Cardiac fibroblast (primary cell): ENCODE measurements around the gene PSEN1.

Source experiments
- DNase-seq, 2 donors: peaks; one replicate each; pipeline versions ENCODE4 v3.0.0 to v3.0.0-alpha.2; 2010; ENCODE audit warnings: low read depth in 2 of 2
- H3K4me3 ChIP-seq, 2 donors: replicated peaks in 1 of 2; 1 replicate in 1 of 2; 2 replicates in 1 of 2; pipeline ENCODE4 v1.5.1; 2011; ENCODE audit warnings: low read depth in 2 of 2, low read length in 2 of 2, mild to moderate bottlenecking in 2 of 2, moderate library complexity in 1 of 2
- CTCF ChIP-seq: IDR thresholded peaks from one replicate; pipeline ENCODE4 v1.5.1; 2011; ENCODE audit warnings: low read depth, mild to moderate bottlenecking, low read length, inconsistent platforms

The PSEN1 gene

GRCh38 chr14:73255005-73255400 lies 118.7 kb downstream of the PSEN1 start:
- no peak overlapping the region for H3K4me3 ChIP-seq
- DNase-seq, result no peak
- no peak for TF ChIP-seq CTCF

- no peak for TF ChIP-seq CTCF
- DNase-seq, result no peak
- no peak overlapping the region for H3K4me3 ChIP-seq
These were observed 119.5 kb downstream of the PSEN1 start for GRCh38 chr14:73255693-73256225.

- H3K4me3 ChIP-seq, result no peak overlapping the region
- TF ChIP-seq CTCF, result no peak
- DNase-seq, result no peak
These were observed 121.8 kb downstream of the PSEN1 start for GRCh38 chr14:73258076-73258475.

GRCh38 chr14:73258845-73259611 lies 122.7 kb downstream of the PSEN1 start:
- no peak for TF ChIP-seq CTCF
- DNase-seq, result no peak
- no peak overlapping the region for H3K4me3 ChIP-seq

GRCh38 chr14:73259837-73260236 lies 123.5 kb downstream of the PSEN1 start:
- H3K4me3 ChIP-seq, result no peak overlapping the region
- no peak for DNase-seq
- no peak for TF ChIP-seq CTCF

- H3K4me3 ChIP-seq, result no peak overlapping the region
- TF ChIP-seq CTCF, result no peak
- DNase-seq, result no peak
These were observed 124.3 kb downstream of the PSEN1 start for GRCh38 chr14:73260574-73260973.
